Endothelial cell of umbilical vein (primary cell): ENCODE measurements around the gene CHRM3. TPM values are rescaled to one million over a fixed set of nuclear protein-coding genes. Genes with fewer than 3 reads are reported as not detected.

Experiments used
- BruUV-seq: library from RNA; stranded (reverse); fragments of 400-500 nt; replicated peaks from 2 replicates; lab custom pipeline; 2021; lab: Mats Ljungman, UMichigan
- CTCF ChIA-PET: fragments of 300-600, 350-600 bp; sonication (Branson Sonifier 250); formaldehyde crosslinking; loops from one replicate; lab custom pipeline; 2021; ENCODE audit warnings: antibody characterized with exemption, inconsistent platforms; lab: Charles Lee
- POLR2A ChIA-PET: fragments of 300-600, 350-600 bp; sonication (Branson Sonifier 250); formaldehyde crosslinking; loops from one replicate; lab custom pipeline; 2021; ENCODE audit warnings: antibody characterized with exemption, inconsistent platforms; lab: Charles Lee
- DNase-seq: peaks from one replicate; pipeline ENCODE4 v3.0.0-alpha.2; 2011; ENCODE audit warnings: low read depth, low spot score
- FAIRE-seq: peaks from 2 replicates; lab custom pipeline; 2011; peaks lifted over from hg19 to GRCh38; lab: Jason Lieb, UNC
- H2AFZ ChIP-seq: 2 replicates; pipeline ENCODE4 v1.6.0; 2012; ENCODE audit warnings: low read depth, low read length, control low read depth, inconsistent platforms
- H3K27ac ChIP-seq: 2 replicates; pipeline ENCODE4 v1.5.1; 2011; ENCODE audit warnings: low read depth, mild to moderate bottlenecking, control low read depth, low read length, moderate library complexity; ENCODE audit not compliant: insufficient read depth
- H3K27me3 ChIP-seq, 2 experiments: 2 replicates each; pipeline versions ENCODE4 v1.6.0 to v1.6.1; 2011; ENCODE audit warnings: low read length in 2 of 2, mixed read lengths in 1 of 2; ENCODE audit not compliant: control insufficient read depth in 2 of 2, insufficient read depth in 2 of 2
- H3K36me3 ChIP-seq, 2 experiments: 2 replicates in 1 of 2; 3 replicates in 1 of 2; pipeline ENCODE4 v1.5.1; 2011; ENCODE audit warnings: low read length in 2 of 2, mild to moderate bottlenecking in 1 of 2, moderate library complexity in 1 of 2; ENCODE audit not compliant: control insufficient read depth in 2 of 2, insufficient read depth in 2 of 2; ENCODE audit errors: extremely low read depth in 1 of 2
- H3K4me1 ChIP-seq: 3 replicates; pipeline ENCODE4 v1.5.1; 2011; ENCODE audit warnings: mild to moderate bottlenecking, low read length; ENCODE audit not compliant: control insufficient read depth, insufficient read depth; ENCODE audit errors: extremely low read depth
- H3K4me2 ChIP-seq: 2 replicates; pipeline ENCODE4 v1.6.1; 2011; ENCODE audit warnings: low read length, control low read depth, mixed read lengths; ENCODE audit not compliant: insufficient read depth
- H3K4me3 ChIP-seq, 3 experiments: fragments of 200-600 bp in 1 of 3; sonication (generic), shearing (Covaris generic) in 1 of 3; replicated peaks in 1 of 3; 2 replicates each; pipeline ENCODE4 v1.5.1; 2011 to 2016; ENCODE audit warnings: control low read depth in 3 of 3, low read length in 3 of 3, mild to moderate bottlenecking in 2 of 3, inconsistent platforms in 1 of 3, low read depth in 1 of 3, moderate library complexity in 1 of 3; ENCODE audit not compliant: insufficient read depth in 1 of 3
- H3K79me2 ChIP-seq: 2 replicates; pipeline ENCODE4 v1.6.0; 2012; ENCODE audit warnings: low read length, inconsistent platforms; ENCODE audit not compliant: control insufficient read depth, insufficient read depth
- H3K9ac ChIP-seq: replicated peaks from 2 replicates; pipeline ENCODE3; 2011; ENCODE audit warnings: low read length, control low read depth; ENCODE audit not compliant: insufficient read depth; ENCODE audit errors: extremely low read depth
- H3K9me1 ChIP-seq: replicated peaks from 3 replicates; pipeline ENCODE4 v1.6.0; 2011; ENCODE audit warnings: mild to moderate bottlenecking, low read length; ENCODE audit not compliant: control insufficient read depth, insufficient read depth; ENCODE audit errors: extremely low read depth
- H3K9me3 ChIP-seq: replicated peaks from 2 replicates; pipeline ENCODE4 v1.5.1; 2012; ENCODE audit warnings: low read length, inconsistent platforms; ENCODE audit not compliant: control insufficient read depth, insufficient read depth
- H4K20me1 ChIP-seq: replicated peaks from 2 replicates; pipeline ENCODE3; 2011; ENCODE audit warnings: mild to moderate bottlenecking, low read length; ENCODE audit not compliant: control insufficient read depth, insufficient read depth; ENCODE audit errors: extremely low read depth
- EZH2 ChIP-seq: IDR thresholded peaks from 2 replicates; pipeline ENCODE4 v1.6.1; 2012; ENCODE audit warnings: borderline replicate concordance, low read depth, mild to moderate bottlenecking, moderate library complexity, low read length, inconsistent platforms; ENCODE audit not compliant: severe bottlenecking
- FOS ChIP-seq: IDR thresholded peaks from 2 replicates; pipeline ENCODE4 v1.6.1; 2011; ENCODE audit warnings: mild to moderate bottlenecking, low read length, moderate library complexity, borderline replicate concordance; ENCODE audit not compliant: insufficient read depth
- GATA2 ChIP-seq: IDR thresholded peaks from 2 replicates; pipeline ENCODE4 v1.7.0; 2011; ENCODE audit warnings: low read depth, mild to moderate bottlenecking, moderate library complexity, mixed read lengths, low read length; ENCODE audit not compliant: insufficient read length, insufficient read depth
- JUN ChIP-seq: IDR thresholded peaks from 2 replicates; pipeline ENCODE4 v1.6.1; 2011; ENCODE audit warnings: borderline replicate concordance, low read depth; ENCODE audit not compliant: insufficient read length, insufficient read depth
- MYC ChIP-seq: IDR thresholded peaks from one replicate; pipeline ENCODE4 v1.6.1; 2011; ENCODE audit warnings: mild to moderate bottlenecking, low read depth, low read length
- POLR2A ChIP-seq: IDR thresholded peaks from 2 replicates; pipeline ENCODE4 v1.6.1; 2012; ENCODE audit warnings: low read depth, mild to moderate bottlenecking, control low read depth, low read length
- POLR2AphosphoS5 ChIP-seq: IDR thresholded peaks from 2 replicates; pipeline ENCODE4 v1.6.1; 2012; ENCODE audit warnings: low read depth, mild to moderate bottlenecking, control low read depth, low read length, moderate library complexity; ENCODE audit not compliant: insufficient read depth
- dilution Hi-C: fragments of 300-500 bp; cut with MboI; formaldehyde crosslinking; loops from one replicate; pipeline ENCODE4 v1.15.0; 2019; ENCODE audit warnings: low sequenced_read_pairs; ENCODE audit not compliant: extremely low pct_ligation_motif_present
- intact Hi-C: fragments of 100-400 bp; cut with micrococcal nuclease; formaldehyde crosslinking; loops from one replicate; pipeline ENCODE4 v1.10.0; 2022
- polyA plus RNA-seq, 4 experiments: library from polyadenylated mRNA; depleted of rRNA in 3 of 4; stranded (reverse) in 3 of 4; unstranded in 1 of 4; fragments of >200 nt; gene quantifications; 2 replicates each; pipeline versions ENCODE4 v1.2.1 to v1.2.3, GENCODE V29; 2011 to 2012; ENCODE audit warnings: missing spikeins in 1 of 4
- total RNA-seq: library from RNA; stranded (reverse); gene quantifications from 2 replicates; pipeline ENCODE4 v1.2.3, GENCODE V29; 2021
- TF ChIP-seq, protein P1 (sequence below): IDR thresholded peaks from 2 replicates; pipeline ENCODE4 v1.6.1; 2011; ENCODE audit not compliant: insufficient read depth, insufficient read length
- TF ChIP-seq, protein P2 (sequence below), 2 donors: IDR thresholded peaks; 1 replicate in 1 of 2; 2 replicates in 1 of 2; pipeline ENCODE4 v1.5.1; 2011; ENCODE audit warnings: low read length in 2 of 2, mild to moderate bottlenecking in 2 of 2, moderate library complexity in 2 of 2, control low read depth in 1 of 2, inconsistent platforms in 1 of 2, low read depth in 1 of 2; ENCODE audit not compliant: insufficient read depth in 1 of 2; ENCODE audit errors: extremely low read depth in 1 of 2

The CHRM3 gene
- total and polyA plus RNA-seq, 2 donors (not counting 3 experiments of a cell fraction or from before 2014, with no cell fraction given), result not detected

DNA sequence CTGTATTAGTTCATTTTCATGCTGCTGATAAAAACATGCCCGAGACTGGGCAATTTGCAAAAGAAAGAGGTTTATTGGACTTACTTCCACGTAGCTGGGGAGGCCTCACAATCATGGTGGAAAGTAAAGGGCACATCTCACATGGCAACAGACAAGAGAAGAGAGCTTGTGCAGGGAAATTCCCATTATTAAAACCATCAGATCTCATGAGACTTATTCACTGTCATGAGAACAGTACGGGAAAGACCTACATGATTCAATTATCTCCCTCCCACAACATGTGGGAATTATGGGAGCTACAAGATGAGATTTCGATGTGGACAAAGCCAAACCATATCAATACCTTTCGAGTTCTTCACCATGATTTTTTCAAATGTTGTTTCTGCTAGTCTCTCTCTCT is 3.7 kb upstream of the CHRM3 start:
- POLR2A ChIA-PET, result no interaction called here
- dilution Hi-C loops, result no loop called here
- H3K79me2 ChIP-seq, result no peaks in the 10 kb centered on the region
- no peak overlapping the region for H3K27ac ChIP-seq
- no peaks in the 10 kb centered on the region for H4K20me1 ChIP-seq
- FAIRE-seq (no peak), DNase-seq (no peak)
- no peak for TF ChIP-seq JUN
- TF ChIP-seq EZH2, result no peak
- TF ChIP-seq POLR2A, result no peak
- TF ChIP-seq, protein P1, sequence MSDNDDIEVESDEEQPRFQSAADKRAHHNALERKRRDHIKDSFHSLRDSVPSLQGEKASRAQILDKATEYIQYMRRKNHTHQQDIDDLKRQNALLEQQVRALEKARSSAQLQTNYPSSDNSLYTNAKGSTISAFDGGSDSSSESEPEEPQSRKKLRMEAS, result no peak
- no peak for TF ChIP-seq FOS
- TF ChIP-seq, protein P2, sequence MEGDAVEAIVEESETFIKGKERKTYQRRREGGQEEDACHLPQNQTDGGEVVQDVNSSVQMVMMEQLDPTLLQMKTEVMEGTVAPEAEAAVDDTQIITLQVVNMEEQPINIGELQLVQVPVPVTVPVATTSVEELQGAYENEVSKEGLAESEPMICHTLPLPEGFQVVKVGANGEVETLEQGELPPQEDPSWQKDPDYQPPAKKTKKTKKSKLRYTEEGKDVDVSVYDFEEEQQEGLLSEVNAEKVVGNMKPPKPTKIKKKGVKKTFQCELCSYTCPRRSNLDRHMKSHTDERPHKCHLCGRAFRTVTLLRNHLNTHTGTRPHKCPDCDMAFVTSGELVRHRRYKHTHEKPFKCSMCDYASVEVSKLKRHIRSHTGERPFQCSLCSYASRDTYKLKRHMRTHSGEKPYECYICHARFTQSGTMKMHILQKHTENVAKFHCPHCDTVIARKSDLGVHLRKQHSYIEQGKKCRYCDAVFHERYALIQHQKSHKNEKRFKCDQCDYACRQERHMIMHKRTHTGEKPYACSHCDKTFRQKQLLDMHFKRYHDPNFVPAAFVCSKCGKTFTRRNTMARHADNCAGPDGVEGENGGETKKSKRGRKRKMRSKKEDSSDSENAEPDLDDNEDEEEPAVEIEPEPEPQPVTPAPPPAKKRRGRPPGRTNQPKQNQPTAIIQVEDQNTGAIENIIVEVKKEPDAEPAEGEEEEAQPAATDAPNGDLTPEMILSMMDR (IDR thresholded peaks at IDR 0.05; ENCODE audit: extremely low read depth in 1 of 2, insufficient read depth in 1 of 2, low read depth in 1 of 2, low read length in 2 of 2), result no peak
- TF ChIP-seq MYC, result no peak
- no peak for TF ChIP-seq GATA2
- TF ChIP-seq POLR2AphosphoS5, result no peak
- no TSS peak for BruUV-seq
- H3K4me1 ChIP-seq, result no peaks in the 10 kb centered on the region
- H3K4me2 ChIP-seq, result no peak overlapping the region
- H3K36me3 ChIP-seq, result no peaks in the 10 kb centered on the region
- H3K9me3 ChIP-seq, result no peaks in the 10 kb centered on the region
- peaks cover 0 to 10% of the 10 kb centered on the region in 2 experiments for H3K27me3 ChIP-seq
- H2AFZ ChIP-seq, result no peak overlapping the region
- CTCF ChIA-PET, result no interaction called here
- no peaks in the 10 kb centered on the region for H3K9me1 ChIP-seq
- no peak overlapping the region for H3K9ac ChIP-seq
- H3K4me3 ChIP-seq, result no peak overlapping the region
- intact Hi-C loops, result no loop called here
